NB4 (cell line): Measurements from ENCODE around the gene HOXA13.

Source experiments
- DNase-seq: peaks from one replicate; pipeline ENCODE4 v3.0.0; 2010; ENCODE audit warnings: low read depth
- H3K4me3 ChIP-seq: one replicate; pipeline ENCODE4 v1.5.1; 2011; ENCODE audit warnings: mild to moderate bottlenecking, low read depth, low read length, moderate library complexity
- CTCF ChIP-seq: IDR thresholded peaks from one replicate; pipeline ENCODE4 v1.5.1; 2012; ENCODE audit warnings: low read depth, low read length
- MAX ChIP-seq: IDR thresholded peaks from 2 replicates; pipeline ENCODE4 v1.6.1; 2011; ENCODE audit warnings: low read depth, low read length
- MYC ChIP-seq: IDR thresholded peaks from 2 replicates; pipeline ENCODE4 v1.6.1; 2011; ENCODE audit warnings: low read depth, low read length
- POLR2A ChIP-seq: IDR thresholded peaks from 2 replicates; pipeline ENCODE4 v1.6.1; 2011; ENCODE audit warnings: mild to moderate bottlenecking; ENCODE audit not compliant: insufficient read length; ENCODE audit errors: extremely low read depth

The HOXA13 gene

GRCh38 chr7:27209933-27210440 is 10.1 kb upstream of the HOXA13 start:
- DNase-seq: no peak
- no peak for TF ChIP-seq MAX
- no peak for TF ChIP-seq POLR2A
- TF ChIP-seq CTCF: no peak
- no peak for TF ChIP-seq MYC
- no peak overlapping the region for H3K4me3 ChIP-seq

- no peak overlapping the region for H3K4me3 ChIP-seq
- DNase-seq: no peak
- TF ChIP-seq MYC: no peak
- no peak for TF ChIP-seq CTCF
- TF ChIP-seq MAX: no peak
- TF ChIP-seq POLR2A: no peak
Observed at GRCh38 chr7:27208998-27209397, 9.1 kb upstream of the HOXA13 start.

GRCh38 chr7:27207348-27207985 is 7.6 kb upstream of the HOXA13 start:
- no peak for DNase-seq
- H3K4me3 ChIP-seq: no peak overlapping the region
- TF ChIP-seq POLR2A: no peak
- TF ChIP-seq MYC: no peak
- no peak for TF ChIP-seq MAX
- TF ChIP-seq CTCF: no peak

- TF ChIP-seq MYC (no peak), MAX (no peak), CTCF (no peak), POLR2A (no peak)
- DNase-seq: no peak
- no peak overlapping the region for H3K4me3 ChIP-seq
Observed at GRCh38 chr7:27205325-27206280, 5.7 kb upstream of the HOXA13 start.

GRCh38 chr7:27204851-27205322 is 5.0 kb upstream of the HOXA13 start:
- TF ChIP-seq POLR2A: no peak
- no peak for TF ChIP-seq MYC
- no peak for DNase-seq
- H3K4me3 ChIP-seq: no peak overlapping the region
